NCI-H510A (cell line): ENCODE measurements around the gene ITSN1.

Experiments used
- DNase-seq: peaks from one replicate; lab custom pipeline; 2025; lab: John Stamatoyannopoulos, UW

The ITSN1 gene

DNA sequence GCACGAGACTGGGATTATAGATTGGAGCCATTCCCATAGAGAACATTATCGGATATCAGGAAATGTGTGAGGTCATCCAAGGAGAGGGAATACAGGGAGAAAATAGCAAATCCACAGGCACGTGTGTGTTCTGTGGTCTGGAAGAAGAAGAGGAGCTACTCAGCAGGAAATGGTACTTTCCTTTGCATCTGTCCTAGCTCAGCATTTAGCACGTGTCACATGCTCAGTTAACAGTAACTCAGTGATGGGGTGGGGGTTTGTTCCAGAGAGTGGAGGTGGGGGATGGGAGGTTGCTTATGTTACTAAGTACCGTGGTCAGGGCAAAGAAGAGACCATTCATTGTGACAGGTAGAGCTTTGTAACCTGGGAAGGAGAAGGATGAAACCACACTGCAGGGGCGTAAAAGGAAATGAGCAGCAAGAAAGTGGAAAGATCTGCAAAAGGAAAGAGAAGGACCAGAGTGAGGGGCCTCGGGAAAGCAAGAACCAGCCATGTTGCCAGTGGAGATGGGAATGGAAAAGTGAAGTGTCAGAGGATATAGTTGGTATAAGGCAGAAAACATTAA lies 172.9 kb downstream of the ITSN1 start:
- no peak for DNase-seq

DNA sequence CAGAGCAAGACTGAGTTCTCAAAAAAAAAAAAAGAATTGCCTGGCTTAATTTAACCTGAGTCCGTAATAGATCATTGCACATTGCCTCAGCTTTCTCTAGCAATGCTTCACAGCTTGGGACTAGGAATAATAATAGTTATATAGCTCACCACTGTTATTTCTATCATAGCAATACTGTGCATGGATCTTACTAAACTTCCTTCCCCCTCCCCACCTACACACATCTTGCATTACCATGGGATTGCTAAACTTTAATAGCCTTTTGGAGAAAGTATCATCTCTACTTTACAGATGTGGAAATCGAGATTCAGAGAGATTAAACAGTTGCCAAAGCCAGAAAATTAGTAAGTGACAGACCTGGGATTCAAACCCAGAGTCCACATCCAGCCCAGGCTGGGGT lies 173.9 kb downstream of the ITSN1 start:
- no peak for DNase-seq

GRCh38 chr21:33817138-33817537 lies 174.8 kb downstream of the ITSN1 start:
- DNase-seq, result no peak

DNA sequence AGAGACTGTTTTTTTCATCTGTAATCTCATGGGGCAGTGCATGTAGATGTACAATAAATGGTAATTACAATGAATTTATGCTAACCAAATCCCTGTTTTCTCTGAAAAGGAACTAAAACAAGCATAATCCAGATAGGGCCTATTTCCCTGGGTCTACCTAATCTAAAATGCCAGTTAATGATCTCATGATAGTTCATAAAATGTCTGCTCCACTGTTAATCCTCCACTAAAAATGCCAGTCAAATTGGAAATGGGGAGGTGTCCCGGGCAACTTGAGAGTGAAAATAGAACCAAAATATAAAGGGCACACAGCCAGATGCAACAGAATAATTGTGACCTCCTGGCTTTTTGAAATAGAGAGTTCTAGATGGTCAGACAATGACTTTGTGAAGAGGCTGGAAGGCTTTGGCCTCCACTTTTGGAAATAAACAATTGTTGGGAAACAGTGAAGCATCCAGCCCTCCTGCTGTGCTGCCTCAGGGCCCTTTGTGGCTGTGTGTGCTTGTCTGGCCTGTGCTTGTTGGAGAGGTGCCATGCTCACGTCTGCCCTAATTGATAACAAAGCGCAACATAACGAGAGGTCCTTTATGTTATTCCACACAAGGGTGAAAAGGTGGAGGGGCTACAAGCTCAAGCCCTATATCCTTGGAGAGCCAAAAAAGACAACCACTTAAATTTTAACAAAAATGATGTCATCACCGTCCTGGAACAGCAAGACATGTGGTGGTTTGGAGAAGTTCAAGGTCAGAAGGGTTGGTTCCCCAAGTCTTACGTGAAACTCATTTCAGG lies 175.6 kb downstream of the ITSN1 start:
- no peak for DNase-seq

DNA sequence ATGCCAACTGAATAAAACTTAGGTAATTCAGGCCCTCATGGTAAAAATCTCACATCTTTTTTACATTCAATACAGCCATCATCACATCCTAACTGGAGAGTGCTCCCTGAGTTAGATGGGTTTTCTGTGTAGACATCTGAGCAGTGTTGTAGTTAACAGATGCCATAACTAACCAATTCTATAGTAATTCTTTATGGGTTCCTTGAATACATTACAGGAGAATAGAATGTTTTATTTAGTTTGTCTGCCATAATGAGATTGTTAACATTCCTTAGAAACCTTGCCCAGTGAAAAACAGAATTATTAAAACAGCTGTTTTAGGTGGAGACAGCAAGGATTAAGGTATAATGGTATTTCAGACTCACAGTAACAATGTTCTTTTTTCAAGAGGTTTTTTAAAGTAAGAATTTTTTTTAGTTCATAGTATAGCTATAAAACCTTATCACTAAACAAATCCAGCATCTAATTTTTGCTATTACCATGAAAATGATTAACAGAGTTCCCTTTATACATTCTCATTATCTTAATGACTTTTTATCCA lies 178.0 kb downstream of the ITSN1 start:
- DNase-seq, result no peak

DNA sequence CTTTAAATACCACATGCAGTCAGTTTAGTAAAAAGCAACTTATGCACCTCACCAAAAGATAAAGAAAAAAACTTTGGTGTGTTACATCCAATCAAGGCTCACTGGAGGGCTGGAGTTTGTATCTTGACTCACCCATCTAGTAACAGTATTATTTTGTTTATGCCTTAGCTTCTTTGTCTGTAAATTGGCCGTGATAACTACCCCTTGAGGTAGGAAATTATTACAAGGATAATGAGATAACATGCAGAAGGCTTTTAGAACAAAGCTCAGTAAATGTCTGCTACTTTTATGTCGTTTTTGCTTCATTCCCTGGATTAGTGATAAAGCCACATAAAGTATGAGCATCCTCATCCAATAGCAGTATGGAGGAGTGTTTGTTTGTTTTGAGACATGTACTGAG lies 178.5 kb downstream of the ITSN1 start:
- no peak for DNase-seq

DNA sequence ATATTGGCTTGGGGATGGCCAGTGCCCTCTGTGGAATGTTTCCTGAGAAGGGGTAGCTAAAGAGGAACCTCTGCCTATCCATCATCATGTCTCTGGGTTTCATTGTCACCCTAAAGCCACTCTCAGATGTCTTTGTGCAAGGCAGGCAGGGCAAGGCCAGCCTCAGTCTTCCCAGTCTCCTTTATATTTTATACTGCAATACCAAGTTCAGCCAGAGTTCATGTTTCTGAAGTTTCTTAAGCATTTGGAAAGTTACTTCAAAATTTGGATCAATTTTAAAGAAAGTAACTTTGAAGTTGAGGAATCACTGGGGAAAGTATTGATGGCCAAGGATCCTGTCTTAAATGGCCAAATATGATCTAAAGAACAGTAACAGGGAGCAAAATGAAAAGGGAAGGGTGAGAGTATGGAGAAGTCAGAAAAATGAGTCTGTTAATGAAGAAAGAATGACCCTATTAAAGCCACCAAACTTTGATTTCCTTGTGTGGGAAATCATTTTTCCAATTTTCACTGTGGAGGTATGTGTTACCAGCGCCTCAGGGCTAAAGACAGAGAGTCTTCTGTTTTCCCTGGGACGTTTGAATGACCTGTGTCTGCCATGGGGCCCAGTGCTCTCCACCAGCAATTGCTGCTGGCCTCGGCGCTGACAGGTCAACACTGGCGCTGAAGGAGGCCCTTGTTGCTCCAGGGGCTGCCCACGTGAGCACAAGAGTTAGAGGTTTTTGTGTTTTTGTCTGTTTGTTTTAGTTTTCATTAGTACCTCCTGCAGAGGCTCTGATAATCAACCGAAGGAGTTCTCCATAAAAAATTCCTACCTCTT lies 179.4 kb downstream of the ITSN1 start:
- no peak for DNase-seq

GRCh38 chr21:33824156-33824941 lies 182.0 kb downstream of the ITSN1 start:
- no peak for DNase-seq

DNA sequence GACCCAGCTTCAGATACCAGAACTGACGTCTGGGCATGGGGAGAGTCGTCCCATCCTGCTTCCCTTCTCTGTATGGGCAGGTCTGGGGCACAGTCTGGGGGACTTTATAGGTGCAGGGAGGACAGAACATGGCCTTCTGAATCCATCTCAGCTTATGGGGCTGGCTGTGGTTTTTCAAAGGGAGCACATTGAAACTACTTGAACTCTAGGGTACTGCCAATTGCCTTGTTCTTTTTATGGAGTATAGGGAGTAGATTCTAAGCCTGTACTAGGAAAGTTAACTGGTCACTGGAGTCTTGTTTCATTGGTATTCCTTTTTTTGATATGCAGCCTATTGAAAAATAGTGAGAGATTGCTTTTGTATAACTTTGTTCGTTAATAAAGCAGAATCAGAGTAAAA lies 183.1 kb downstream of the ITSN1 start:
- no peak for DNase-seq

DNA sequence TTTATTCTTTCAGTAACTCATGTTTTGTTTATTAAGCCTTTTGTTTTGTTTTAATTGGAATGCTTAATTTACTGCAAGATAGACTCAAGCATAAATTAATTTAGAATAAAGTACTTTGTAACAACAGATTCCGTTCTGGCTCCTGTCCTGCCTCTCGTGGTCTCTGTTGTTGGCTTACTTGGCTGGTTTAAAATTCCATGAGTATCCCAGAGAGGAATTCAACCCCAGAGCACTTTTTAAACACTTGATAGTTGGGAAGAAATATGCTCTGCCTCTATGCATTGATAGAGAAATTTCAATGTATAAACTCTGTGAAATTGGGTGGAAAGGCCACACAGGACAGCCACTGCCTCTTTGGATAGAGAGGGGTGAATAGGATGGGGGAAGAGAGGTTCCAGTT lies 183.6 kb downstream of the ITSN1 start:
- no peak for DNase-seq

DNA sequence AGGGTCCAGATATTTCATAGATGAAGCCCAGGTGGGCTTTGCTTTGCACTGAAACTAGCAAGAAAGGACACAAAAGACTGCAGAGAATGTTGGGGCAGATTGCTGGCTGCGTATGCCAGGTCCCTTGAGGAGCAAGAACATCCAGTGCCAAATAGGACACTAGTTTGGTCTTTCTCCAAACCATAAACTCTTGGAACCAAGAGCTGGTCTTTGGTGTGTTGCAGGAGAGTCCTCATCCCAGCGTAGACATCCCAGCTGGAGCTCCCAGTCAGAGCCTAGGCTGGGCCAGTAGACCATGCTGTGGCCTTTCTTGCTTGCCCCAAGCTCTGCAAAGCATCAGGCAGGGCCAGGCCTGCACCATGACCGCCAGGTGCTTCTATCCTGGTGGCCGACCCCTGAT lies 185.8 kb downstream of the ITSN1 start:
- DNase-seq, result no peak

GRCh38 chr21:33828577-33828976 lies 186.3 kb downstream of the ITSN1 start:
- no peak for DNase-seq

DNA sequence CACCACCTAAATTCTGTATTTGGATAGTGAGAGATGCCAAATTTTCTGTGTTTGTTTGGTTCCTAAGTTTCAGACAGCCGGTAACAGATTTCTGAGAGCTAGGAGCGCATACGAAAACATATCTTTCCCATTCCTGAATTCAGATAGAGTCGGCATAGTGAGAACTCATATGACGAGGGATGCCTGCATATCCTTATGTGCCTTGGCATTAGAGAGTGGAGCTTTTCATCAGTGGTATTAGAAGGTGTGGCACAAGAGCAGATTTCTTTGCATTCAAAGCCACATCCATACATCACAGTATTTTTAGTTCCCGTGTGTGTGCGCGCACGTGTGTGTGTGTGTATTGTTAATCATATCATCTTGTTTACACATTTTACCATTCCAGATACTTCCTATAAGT lies 187.5 kb downstream of the ITSN1 start:
- no peak for DNase-seq

- no peak for DNase-seq
These were observed 189.8 kb downstream of the ITSN1 start for GRCh38 chr21:33831962-33832659.

- no peak for DNase-seq
These were observed 192.7 kb downstream of the ITSN1 start for GRCh38 chr21:33834801-33835500.

- DNase-seq, result no peak
These were observed 193.6 kb downstream of the ITSN1 start for GRCh38 chr21:33835920-33836319.

DNA sequence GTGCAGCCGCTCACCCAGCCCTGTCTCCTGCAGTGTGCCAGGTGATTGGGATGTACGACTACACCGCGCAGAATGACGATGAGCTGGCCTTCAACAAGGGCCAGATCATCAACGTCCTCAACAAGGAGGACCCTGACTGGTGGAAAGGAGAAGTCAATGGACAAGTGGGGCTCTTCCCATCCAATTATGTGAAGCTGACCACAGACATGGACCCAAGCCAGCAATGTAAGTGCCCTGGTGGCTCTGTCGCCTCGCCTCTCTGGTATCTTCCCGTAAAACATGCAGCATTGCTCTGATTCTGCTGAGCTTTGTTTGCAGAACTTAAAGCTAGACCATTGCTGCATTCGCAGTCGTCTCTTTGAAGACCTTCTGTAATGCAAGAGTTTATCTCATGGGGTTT lies 194.1 kb downstream of the ITSN1 start:
- DNase-seq, result no peak

DNA sequence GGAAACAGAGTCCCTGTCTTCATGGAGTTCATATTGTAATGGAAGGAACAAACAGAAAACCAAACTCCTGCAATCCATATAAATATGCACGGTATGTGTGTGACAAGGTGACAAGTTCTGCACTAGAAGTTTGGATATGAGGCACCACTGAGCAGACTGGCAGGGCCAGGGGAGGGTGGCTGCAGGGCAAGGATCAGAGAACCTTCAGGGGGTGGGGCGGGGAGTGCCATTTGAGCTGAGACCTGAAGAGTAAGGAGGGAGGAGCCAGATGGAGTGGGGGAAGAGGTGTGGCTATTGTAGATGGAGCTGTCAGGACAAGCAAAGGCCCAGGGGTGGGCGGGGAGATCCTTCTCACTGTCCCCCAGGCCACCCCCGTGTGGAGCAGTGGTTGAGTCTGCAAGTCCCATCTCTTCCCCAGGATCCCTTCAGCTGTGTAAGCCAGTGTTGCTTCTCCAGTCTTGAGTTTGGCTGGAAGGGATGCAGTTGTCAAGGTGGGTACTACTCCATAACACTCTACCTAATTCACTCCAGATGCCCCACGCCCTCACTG lies 196.9 kb downstream of the ITSN1 start:
- no peak for DNase-seq

DNA sequence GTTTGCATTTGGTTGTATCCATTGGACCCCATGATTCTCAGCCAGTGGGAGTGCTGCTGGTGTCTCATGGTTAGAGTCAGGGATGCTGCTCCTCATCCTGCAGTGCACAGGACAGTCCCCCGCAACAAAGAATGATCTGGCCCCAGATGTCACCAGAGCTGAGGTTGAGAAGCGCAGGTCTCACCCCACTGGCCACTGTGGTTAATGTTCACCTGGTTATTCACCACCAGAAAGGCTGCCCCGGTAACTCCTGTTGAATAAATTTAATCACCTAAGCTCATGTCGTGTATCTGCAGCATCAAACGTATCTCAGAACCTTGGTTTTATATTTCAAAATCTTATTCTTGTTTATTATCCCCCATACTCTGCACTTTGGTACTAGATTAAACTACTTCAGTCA lies 197.5 kb downstream of the ITSN1 start:
- no peak for DNase-seq

DNA sequence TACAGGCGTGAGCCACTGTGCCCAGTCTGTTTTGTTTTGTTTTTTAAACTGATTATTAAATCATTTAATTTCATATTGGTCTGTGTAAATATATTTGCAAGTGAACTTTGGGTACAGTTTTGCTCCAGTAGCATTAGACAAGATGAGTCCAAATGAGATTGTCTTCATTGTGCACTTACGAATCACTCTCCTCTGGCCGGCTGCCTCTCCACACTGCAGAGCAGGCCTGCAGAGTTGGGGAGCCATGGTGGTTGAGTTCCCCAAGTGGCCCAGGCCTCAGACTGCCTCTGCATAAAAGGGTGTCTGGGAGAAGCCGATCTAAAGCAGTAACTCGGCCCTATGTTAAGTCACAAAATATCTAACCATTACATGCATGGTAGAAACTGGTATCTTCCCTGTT lies 198.5 kb downstream of the ITSN1 start:
- no peak for DNase-seq

GRCh38 chr21:33841561-33841960 lies 199.3 kb downstream of the ITSN1 start:
- no peak for DNase-seq
